ENCODE measurements around the gene HPSE2. TPM values are rescaled to one million over a fixed set of nuclear protein-coding genes. Genes with fewer than 3 reads are reported as not detected.

Gene HPSE2
- total RNA-seq, 1 donor from 2014 or later = not detected

DNA sequence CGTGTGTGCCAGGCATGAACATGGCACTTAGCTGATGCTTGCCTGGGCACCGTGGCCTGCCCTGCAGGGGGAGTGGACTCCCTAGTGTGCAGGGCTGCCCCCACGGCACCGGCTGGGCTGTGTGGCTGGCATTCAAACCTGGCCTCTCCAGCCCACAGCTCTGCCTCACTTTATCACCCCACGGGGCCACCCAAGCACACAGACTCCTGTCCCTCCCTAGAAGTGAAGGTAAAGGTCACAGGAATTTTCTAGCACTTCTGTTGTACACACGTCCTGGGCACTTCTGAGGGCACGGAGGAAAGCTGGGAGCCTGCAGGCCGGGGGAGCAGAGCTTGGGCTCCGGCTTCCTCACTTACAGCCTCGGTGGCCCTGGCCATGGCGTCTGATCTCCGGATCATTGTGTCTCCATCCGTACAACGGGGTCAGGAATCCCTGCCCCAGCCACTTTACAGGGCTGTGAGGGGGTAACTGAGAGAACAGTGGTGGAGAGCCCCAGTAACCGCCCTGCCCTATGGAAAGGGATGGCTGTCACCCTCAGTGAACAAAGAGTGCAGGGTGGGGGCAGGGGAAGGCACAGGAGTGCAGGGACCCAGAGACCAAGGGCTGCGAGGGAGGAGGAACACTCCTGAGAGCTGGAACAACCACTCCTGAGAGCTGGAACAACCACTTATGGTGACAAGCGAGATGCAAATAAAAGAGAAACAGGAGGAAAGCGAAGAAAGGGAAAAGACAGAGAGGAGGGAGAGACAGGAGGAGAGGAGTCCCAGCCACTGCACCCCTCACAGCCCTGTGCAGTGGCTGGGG, 816.8 kb downstream of the HPSE2 start:
- TF ChIP-seq, protein P1, sequence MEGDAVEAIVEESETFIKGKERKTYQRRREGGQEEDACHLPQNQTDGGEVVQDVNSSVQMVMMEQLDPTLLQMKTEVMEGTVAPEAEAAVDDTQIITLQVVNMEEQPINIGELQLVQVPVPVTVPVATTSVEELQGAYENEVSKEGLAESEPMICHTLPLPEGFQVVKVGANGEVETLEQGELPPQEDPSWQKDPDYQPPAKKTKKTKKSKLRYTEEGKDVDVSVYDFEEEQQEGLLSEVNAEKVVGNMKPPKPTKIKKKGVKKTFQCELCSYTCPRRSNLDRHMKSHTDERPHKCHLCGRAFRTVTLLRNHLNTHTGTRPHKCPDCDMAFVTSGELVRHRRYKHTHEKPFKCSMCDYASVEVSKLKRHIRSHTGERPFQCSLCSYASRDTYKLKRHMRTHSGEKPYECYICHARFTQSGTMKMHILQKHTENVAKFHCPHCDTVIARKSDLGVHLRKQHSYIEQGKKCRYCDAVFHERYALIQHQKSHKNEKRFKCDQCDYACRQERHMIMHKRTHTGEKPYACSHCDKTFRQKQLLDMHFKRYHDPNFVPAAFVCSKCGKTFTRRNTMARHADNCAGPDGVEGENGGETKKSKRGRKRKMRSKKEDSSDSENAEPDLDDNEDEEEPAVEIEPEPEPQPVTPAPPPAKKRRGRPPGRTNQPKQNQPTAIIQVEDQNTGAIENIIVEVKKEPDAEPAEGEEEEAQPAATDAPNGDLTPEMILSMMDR (IDR thresholded peaks at IDR 0.05; ENCODE audit: unreplicated experiment) = no peak
- H3K27me3 Mint-ChIP-seq (ENCODE audit: unreplicated experiment) = peaks cover 5% of the 10 kb centered on the region
- H3K9me3 Mint-ChIP-seq (ENCODE audit: unreplicated experiment) = no peaks in the 10 kb centered on the region
- H3K36me3 Mint-ChIP-seq (ENCODE audit: low read depth, unreplicated experiment) = peaks cover 14% of the 10 kb centered on the region
- no peak overlapping the region for H3K27ac Mint-ChIP-seq (ENCODE audit: unreplicated experiment)
- DNase-seq (ENCODE audit: low spot score) = no peak
- H3K4me1 Mint-ChIP-seq (ENCODE audit: unreplicated experiment) = peaks cover 4% of the 10 kb centered on the region
- H3K4me3 Mint-ChIP-seq (ENCODE audit: unreplicated experiment) = no peak overlapping the region

DNA sequence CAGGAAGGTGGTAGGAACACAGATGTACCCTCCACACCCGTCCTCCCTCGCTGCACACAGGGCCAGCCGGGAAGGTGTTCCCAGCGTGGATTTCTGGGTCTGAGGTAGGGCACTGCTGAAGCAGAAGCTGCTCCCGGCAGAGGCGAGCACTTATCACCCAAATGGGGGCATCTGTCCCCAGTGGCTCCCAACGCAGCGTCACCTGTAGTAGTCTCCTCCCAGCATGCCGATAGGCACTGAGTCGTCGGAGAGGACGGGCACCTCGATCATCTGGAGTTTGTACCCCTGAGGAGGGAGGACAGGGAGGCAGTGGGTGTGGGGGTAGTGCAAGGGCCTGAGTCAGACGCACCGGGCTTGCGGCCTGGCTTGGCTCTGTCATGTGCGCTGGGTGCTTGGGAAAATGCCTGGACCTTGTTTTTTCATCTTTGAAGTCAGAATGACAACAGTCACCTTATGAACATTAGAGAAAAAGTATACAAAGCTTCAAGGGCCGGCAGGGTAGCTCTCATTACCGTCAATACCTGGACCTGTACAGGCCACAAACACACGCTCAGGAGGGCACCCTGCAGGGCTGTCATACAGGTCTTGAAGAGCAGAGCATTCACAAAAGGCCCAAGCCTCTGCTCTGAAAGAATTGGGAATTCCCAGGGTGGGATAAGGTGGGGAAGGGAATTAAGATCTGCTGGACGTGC, 817.5 kb downstream of the HPSE2 start:
- Mint-ChIP-seq H3K4me1 (ENCODE audit: unreplicated experiment) (peaks cover 4% of the 10 kb centered on the region), H3K4me3 (ENCODE audit: unreplicated experiment) (no peak overlapping the region), H3K27ac (ENCODE audit: unreplicated experiment) (no peak overlapping the region), H3K9me3 (ENCODE audit: unreplicated experiment) (no peaks in the 10 kb centered on the region), H3K36me3 (ENCODE audit: low read depth, unreplicated experiment) (peaks cover 14% of the 10 kb centered on the region), H3K27me3 (ENCODE audit: unreplicated experiment) (peaks cover 3% of the 10 kb centered on the region)
- TF ChIP-seq, protein P1 (IDR thresholded peaks at IDR 0.05; ENCODE audit: unreplicated experiment) = no peak
- no peak for DNase-seq (ENCODE audit: low spot score)

DNA sequence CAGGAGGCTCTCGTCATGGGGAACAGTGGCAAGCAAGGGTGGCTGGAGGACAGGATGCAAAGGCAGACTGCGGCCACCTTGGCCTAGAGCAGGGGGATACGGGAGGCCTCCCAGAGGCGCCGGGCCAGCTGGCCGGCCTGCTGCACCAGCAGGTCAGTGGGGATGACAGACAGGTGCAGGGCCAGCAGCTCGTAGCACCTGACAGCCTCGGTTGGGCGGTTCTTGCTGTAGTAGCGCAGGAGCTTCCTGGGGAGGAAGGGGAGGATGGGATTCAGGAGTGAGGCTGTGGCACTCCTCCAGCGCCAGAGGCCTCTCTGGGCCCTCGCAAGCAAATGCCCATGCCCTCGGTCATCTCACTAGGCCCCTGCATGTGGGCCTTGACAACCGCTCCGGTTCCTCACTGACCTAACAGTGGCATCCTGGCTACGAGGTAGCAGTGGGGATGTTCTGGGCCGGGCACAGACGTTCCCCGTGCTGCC, 818.1 kb downstream of the HPSE2 start:
- no peak overlapping the region for H3K27ac Mint-ChIP-seq (ENCODE audit: unreplicated experiment)
- H3K4me1 Mint-ChIP-seq (ENCODE audit: unreplicated experiment) = peaks cover 4% of the 10 kb centered on the region
- no peak overlapping the region for H3K4me3 Mint-ChIP-seq (ENCODE audit: unreplicated experiment)
- H3K36me3 Mint-ChIP-seq (ENCODE audit: low read depth, unreplicated experiment) = peaks cover 16% of the 10 kb centered on the region
- DNase-seq (ENCODE audit: low spot score) = no peak
- H3K9me3 Mint-ChIP-seq (ENCODE audit: unreplicated experiment) = no peaks in the 10 kb centered on the region
- peaks cover 3% of the 10 kb centered on the region for H3K27me3 Mint-ChIP-seq (ENCODE audit: unreplicated experiment)
- TF ChIP-seq, protein P1 (IDR thresholded peaks at IDR 0.05; ENCODE audit: unreplicated experiment) = no peak

DNA sequence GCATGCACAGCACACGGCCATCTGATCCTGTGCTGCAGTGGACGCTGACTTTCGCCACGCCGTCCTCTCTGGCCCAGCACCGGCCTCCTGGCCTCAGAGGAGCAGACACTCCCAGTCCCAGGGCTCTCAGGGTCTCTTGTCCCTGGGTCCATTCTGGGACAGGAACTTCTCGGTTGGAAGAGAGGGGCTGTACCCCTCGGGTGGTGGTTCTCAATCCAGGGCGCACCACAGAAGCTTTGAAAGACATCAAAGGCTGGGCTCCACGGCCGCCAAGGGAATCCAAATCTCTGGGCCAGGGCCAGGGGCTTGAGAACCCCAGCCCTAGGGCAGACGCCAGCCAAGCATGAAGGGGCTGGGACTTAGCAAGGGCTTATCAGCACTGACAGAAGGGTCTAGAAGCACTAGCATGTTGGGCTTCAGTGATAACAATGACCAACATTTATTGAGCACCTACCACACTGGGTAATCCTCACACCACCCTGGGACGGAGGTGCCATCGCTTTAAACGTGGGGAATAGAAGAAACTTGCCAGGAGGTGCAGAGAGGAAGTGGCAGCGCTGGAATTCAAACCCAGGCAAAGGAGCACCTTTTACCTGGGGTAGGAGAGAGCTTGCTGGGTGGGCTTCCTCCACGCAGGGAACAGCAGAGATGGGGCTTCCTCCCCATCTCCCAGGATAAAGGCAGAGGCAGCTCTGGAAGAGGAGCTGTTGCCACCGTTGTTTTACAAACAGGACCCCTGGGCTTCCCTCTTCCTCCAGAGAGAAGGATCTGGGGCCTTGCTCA, 818.9 kb downstream of the HPSE2 start:
- no peak overlapping the region for H3K27ac Mint-ChIP-seq (ENCODE audit: unreplicated experiment)
- peaks cover 4% of the 10 kb centered on the region for H3K4me1 Mint-ChIP-seq (ENCODE audit: unreplicated experiment)
- no peak for DNase-seq (ENCODE audit: low spot score)
- H3K4me3 Mint-ChIP-seq (ENCODE audit: unreplicated experiment) = no peak overlapping the region
- peaks cover 3% of the 10 kb centered on the region for H3K27me3 Mint-ChIP-seq (ENCODE audit: unreplicated experiment)
- no peaks in the 10 kb centered on the region for H3K9me3 Mint-ChIP-seq (ENCODE audit: unreplicated experiment)
- peaks cover 16% of the 10 kb centered on the region for H3K36me3 Mint-ChIP-seq (ENCODE audit: low read depth, unreplicated experiment)
- TF ChIP-seq, protein P1 (IDR thresholded peaks at IDR 0.05; ENCODE audit: unreplicated experiment) = no peak

All from endothelial cell (in vitro differentiated cells).